Measurements from ENCODE around the gene CNOT1. TPM values are rescaled to one million over a fixed set of nuclear protein-coding genes. Genes with fewer than 3 reads are reported as not detected.

CNOT1 gene
- total and polyA plus RNA-seq, 4 donors: 34.0 to 131 (median 78.5) TPM

DNA sequence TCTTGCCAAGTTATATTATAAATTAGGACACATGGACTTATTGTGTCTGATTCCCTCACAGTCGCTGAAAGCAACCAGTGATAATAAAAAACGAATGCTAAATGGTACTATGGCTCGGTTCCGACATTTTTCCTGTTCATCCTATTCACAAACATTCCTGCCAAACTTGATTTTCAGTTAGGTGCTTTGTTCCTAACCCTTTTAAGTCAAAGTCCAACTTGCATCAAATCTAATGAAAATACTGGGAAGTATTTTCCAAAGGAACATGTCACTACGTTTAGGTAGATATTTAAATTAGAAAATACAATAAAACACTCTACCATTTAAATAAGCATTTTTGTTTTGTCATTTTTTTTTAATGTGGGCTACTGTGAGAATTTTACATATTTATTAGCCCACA, 93.3 kb downstream of the CNOT1 start:
- Histone ChIP-seq H3K4me3 (ENCODE audit: low read depth in 1 of 3, low read length in 3 of 3) (no peak overlapping the region), H3K27me3 (ENCODE audit: control insufficient read depth in 4 of 4, insufficient read depth in 4 of 4, low read length in 3 of 4) (no peaks in the 10 kb centered on the region), H3K36me3 (ENCODE audit: control insufficient read depth in 4 of 4, insufficient read depth in 3 of 4, low read depth in 1 of 4, low read length in 3 of 4) (peaks cover 19 to 86% (median 72%) of the 10 kb centered on the region in 4 donors), H3K4me1 (ENCODE audit: control insufficient read depth in 4 of 4, insufficient read depth in 4 of 4, low read length in 3 of 4) (peaks cover 0 to 7% (median 3%) of the 10 kb centered on the region in 4 donors), H3K27ac (ENCODE audit: low read depth in 1 of 2, low read length in 2 of 2) (no peak overlapping the region), H3K9ac (ENCODE audit: low read depth in 1 of 2, low read length in 2 of 2) (no peak overlapping the region), H3K9me3 (ENCODE audit: control insufficient read depth in 4 of 4, low read length in 3 of 4) (no peaks in the 10 kb centered on the region)
- DNase-seq (ENCODE audit: low spot score): no peak
- 61% methylated on average over 5 of the region's 5 CpGs for WGBS
- peak; percentile 59 to 73 for TF ChIP-seq HNF4A (conservative IDR thresholded peaks at IDR 0.05)
- TF ChIP-seq, protein P1, sequence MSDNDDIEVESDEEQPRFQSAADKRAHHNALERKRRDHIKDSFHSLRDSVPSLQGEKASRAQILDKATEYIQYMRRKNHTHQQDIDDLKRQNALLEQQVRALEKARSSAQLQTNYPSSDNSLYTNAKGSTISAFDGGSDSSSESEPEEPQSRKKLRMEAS (IDR thresholded peaks at IDR 0.05): no peak
- peak; percentile 31 for TF ChIP-seq HNF4G (IDR thresholded peaks at IDR 0.05)

DNA sequence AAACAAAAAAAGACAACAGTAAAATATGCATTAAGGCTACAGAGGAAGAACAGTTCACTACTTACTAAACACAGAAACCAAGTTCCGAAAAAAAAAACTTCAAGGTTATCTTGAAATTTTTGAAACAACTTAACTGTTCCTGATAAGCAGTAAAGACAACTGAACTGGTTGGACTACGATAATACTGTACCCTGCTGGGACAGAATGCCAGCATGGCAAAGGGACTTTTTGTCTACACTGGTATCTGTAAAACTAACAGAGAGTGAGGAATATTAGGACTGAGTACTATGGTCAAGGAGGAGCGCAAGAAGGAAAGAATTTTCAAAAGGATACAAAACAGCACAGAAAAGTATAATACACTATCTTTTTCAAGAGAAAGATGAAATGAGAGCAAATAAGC, 94.5 kb downstream of the CNOT1 start:
- DNase-seq (ENCODE audit: low spot score): no peak
- no peaks in the 10 kb centered on the region for H3K27me3 ChIP-seq (ENCODE audit: control insufficient read depth in 4 of 4, insufficient read depth in 4 of 4, low read length in 3 of 4)
- peaks cover 0 to 7% (median 3%) of the 10 kb centered on the region in 4 donors for H3K4me1 ChIP-seq (ENCODE audit: control insufficient read depth in 4 of 4, insufficient read depth in 4 of 4, low read length in 3 of 4)
- no peak for TF ChIP-seq TAF1 (conservative IDR thresholded peaks at IDR 0.05)
- no peak for TF ChIP-seq SP1 (IDR thresholded peaks at IDR 0.05)
- TF ChIP-seq, protein P2, sequence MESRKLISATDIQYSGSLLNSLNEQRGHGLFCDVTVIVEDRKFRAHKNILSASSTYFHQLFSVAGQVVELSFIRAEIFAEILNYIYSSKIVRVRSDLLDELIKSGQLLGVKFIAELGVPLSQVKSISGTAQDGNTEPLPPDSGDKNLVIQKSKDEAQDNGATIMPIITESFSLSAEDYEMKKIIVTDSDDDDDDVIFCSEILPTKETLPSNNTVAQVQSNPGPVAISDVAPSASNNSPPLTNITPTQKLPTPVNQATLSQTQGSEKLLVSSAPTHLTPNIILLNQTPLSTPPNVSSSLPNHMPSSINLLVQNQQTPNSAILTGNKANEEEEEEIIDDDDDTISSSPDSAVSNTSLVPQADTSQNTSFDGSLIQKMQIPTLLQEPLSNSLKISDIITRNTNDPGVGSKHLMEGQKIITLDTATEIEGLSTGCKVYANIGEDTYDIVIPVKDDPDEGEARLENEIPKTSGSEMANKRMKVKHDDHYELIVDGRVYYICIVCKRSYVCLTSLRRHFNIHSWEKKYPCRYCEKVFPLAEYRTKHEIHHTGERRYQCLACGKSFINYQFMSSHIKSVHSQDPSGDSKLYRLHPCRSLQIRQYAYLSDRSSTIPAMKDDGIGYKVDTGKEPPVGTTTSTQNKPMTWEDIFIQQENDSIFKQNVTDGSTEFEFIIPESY (IDR thresholded peaks at IDR 0.05): no peak
- TF ChIP-seq, protein P1 (IDR thresholded peaks at IDR 0.05): no peak
- TF ChIP-seq RAD21 (IDR thresholded peaks at IDR 0.05): no peak
- TF ChIP-seq RXRA (IDR thresholded peaks at IDR 0.05): no peak
- no peak for TF ChIP-seq FOXA2 (IDR thresholded peaks at IDR 0.05)
- TF ChIP-seq YY1 (IDR thresholded peaks at IDR 0.05): no peak
- TF ChIP-seq, protein P3, sequence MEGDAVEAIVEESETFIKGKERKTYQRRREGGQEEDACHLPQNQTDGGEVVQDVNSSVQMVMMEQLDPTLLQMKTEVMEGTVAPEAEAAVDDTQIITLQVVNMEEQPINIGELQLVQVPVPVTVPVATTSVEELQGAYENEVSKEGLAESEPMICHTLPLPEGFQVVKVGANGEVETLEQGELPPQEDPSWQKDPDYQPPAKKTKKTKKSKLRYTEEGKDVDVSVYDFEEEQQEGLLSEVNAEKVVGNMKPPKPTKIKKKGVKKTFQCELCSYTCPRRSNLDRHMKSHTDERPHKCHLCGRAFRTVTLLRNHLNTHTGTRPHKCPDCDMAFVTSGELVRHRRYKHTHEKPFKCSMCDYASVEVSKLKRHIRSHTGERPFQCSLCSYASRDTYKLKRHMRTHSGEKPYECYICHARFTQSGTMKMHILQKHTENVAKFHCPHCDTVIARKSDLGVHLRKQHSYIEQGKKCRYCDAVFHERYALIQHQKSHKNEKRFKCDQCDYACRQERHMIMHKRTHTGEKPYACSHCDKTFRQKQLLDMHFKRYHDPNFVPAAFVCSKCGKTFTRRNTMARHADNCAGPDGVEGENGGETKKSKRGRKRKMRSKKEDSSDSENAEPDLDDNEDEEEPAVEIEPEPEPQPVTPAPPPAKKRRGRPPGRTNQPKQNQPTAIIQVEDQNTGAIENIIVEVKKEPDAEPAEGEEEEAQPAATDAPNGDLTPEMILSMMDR (IDR thresholded peaks at IDR 0.05; ENCODE audit: low read depth, low read length, missing input control): no peak
- TF ChIP-seq NR2F2 (IDR thresholded peaks at IDR 0.05): no peak
- TF ChIP-seq GABPA (IDR thresholded peaks at IDR 0.05 in 1 of 2, conservative IDR thresholded peaks at IDR 0.05 in 1 of 2): no peak
- no peak for TF ChIP-seq HNF4A (conservative IDR thresholded peaks at IDR 0.05)
- TF ChIP-seq EGR1 (IDR thresholded peaks at IDR 0.05; ENCODE audit: low read depth in 2 of 2): no peak
- no peak for TF ChIP-seq FOXA1 (IDR thresholded peaks at IDR 0.05)
- TF ChIP-seq HNF4G (IDR thresholded peaks at IDR 0.05): no peak
- TF ChIP-seq, protein P4, sequence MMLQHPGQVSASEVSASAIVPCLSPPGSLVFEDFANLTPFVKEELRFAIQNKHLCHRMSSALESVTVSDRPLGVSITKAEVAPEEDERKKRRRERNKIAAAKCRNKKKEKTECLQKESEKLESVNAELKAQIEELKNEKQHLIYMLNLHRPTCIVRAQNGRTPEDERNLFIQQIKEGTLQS (IDR thresholded peaks at IDR 0.05): no peak
- 94% methylated on average over 3 of the region's 3 CpGs for WGBS
- H3K4me3 ChIP-seq (ENCODE audit: low read depth in 1 of 3, low read length in 3 of 3): no peak overlapping the region
- H3K27ac ChIP-seq (ENCODE audit: low read depth in 1 of 2, low read length in 2 of 2): no peak overlapping the region
- H3K9me3 ChIP-seq (ENCODE audit: control insufficient read depth in 4 of 4, low read length in 3 of 4): no peaks in the 10 kb centered on the region
- H3K9ac ChIP-seq (ENCODE audit: low read depth in 1 of 2, low read length in 2 of 2): no peak overlapping the region
- H3K36me3 ChIP-seq (ENCODE audit: control insufficient read depth in 4 of 4, insufficient read depth in 3 of 4, low read depth in 1 of 4, low read length in 3 of 4): peaks cover 17 to 86% (median 74%) of the 10 kb centered on the region in 4 donors

Data from liver (tissue), 9 donors.